GM06990 (cell line): ENCODE measurements around the gene CRKL.

Experiments
- DNase-seq: peaks from one replicate; pipeline ENCODE4 v3.0.0-alpha.2; 2011; ENCODE audit not compliant: insufficient read length; ENCODE audit errors: extremely low read depth
- H3K27me3 ChIP-seq: replicated peaks from 2 replicates; pipeline ENCODE4 v1.6.0; 2011; ENCODE audit warnings: low read length; ENCODE audit not compliant: control insufficient read depth, insufficient read depth
- H3K36me3 ChIP-seq: 2 replicates; pipeline ENCODE4 v1.5.1; 2011; ENCODE audit warnings: low read length; ENCODE audit not compliant: control insufficient read depth, insufficient read depth
- H3K4me3 ChIP-seq: replicated peaks from 2 replicates; pipeline ENCODE4 v1.5.1; 2011; ENCODE audit warnings: low read depth, mild to moderate bottlenecking, control low read depth, low read length
- TF ChIP-seq, protein P1 (sequence below): IDR thresholded peaks from 2 replicates; pipeline ENCODE4 v1.5.1; 2011; ENCODE audit warnings: low read length, control low read depth, mild to moderate bottlenecking, inconsistent platforms; ENCODE audit not compliant: insufficient read depth, poor library complexity, severe bottlenecking

The CRKL gene

DNA sequence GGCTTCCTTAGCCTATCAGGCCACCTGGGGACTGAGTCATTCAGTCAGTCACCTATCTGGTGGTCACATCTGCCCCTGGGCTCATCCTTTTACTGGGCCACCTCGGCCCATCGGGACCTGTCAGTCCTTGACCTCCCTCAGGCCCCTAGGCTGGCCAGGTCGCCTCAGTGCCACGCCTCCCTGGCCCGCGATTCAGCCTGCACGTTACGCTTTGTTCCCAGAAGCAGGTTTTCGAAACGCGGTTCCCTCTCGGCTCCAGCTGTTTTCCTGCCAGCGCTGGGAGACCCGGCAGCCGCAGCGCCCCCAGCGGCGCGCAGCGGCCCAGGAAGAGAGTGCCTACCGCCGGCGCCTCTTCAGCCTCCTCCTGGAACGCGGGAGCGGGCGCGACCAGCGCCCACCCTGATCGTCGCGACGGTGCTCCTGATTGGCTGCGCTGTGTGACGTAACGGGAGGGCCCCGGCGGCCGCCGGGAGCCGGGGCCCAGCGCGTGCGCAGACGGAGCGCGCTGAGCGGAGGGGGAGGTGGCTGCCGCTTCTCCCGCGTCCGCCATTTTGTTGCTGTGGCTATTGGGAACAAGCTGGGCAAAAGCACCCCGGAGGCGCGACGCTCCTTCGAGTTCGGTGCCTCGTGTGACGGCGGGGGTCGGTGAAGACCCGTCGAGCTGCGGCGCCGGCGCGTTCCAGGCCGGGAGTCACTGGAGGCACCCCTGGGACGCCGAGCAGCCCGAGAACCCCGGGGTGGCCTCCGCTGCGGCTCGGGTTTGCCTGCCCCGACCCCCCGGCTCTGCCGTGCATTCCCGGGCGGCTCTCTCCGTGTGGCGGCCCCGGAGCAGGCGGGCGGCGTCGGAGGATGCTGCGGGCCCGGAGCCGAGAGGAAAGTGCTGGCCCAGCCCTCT lies at the start of gene CRKL:
CRKL (plus strand) TSS at position 492 of the 895 bp plus-strand sequence. CDS start 528 bp downstream, outside the sequence.
- H3K36me3 ChIP-seq = no peaks in the 10 kb centered on the region
- DNase-seq = peak; percentile 99
- H3K4me3 ChIP-seq = peak within 1 kb of the TSS; percentile 93
- no peaks in the 10 kb centered on the region for H3K27me3 ChIP-seq
- TF ChIP-seq, protein P1, sequence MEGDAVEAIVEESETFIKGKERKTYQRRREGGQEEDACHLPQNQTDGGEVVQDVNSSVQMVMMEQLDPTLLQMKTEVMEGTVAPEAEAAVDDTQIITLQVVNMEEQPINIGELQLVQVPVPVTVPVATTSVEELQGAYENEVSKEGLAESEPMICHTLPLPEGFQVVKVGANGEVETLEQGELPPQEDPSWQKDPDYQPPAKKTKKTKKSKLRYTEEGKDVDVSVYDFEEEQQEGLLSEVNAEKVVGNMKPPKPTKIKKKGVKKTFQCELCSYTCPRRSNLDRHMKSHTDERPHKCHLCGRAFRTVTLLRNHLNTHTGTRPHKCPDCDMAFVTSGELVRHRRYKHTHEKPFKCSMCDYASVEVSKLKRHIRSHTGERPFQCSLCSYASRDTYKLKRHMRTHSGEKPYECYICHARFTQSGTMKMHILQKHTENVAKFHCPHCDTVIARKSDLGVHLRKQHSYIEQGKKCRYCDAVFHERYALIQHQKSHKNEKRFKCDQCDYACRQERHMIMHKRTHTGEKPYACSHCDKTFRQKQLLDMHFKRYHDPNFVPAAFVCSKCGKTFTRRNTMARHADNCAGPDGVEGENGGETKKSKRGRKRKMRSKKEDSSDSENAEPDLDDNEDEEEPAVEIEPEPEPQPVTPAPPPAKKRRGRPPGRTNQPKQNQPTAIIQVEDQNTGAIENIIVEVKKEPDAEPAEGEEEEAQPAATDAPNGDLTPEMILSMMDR = peak; percentile 95

DNA sequence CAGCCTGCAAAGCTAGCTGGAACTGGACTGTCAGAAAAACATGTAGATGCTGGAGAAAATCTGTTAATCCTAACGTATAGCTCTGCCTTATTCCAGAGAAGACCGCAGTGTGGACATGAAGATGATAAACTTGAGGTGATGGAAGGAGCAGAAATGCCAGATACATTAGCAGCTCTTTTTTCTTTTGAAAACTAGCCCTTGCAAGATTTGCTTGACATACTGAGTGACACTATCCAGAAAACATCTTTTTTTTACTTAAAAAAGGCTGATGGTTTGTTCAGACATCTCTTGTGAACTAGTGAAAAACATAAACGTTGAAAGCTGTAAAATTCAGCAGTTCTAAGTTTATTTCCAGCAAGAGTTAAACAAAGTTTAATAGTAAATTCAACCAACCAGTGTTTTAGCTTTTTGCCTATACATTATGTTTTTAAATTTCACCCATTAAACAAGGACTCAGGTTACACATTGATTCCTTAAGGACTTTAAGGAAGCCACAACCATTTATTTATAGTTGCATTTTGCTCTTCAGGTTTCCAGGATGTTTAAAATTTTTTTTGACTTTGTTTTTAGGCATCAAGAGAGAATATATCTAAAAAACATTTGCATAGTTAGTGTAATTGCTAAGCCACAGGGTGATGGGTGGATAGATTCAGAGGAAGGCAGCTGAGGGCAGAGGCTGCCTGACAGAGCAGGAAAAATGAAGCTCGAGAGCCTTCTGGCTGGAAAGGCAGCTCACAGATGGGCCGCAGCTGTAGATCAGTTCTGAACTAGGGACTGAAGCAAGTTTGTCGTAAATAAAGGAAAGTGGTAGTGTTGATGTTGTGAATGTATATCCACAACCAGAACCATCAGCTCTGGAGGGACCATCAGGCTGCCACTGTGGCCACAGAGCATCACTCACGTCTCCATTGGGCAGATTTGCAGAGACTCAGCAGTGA lies 48.9 kb upstream of the CRKL start:
- no peak for DNase-seq
- Histone ChIP-seq H3K4me3 (no peak overlapping the region), H3K36me3 (peaks cover 7% of the 10 kb centered on the region), H3K27me3 (no peaks in the 10 kb centered on the region)
- TF ChIP-seq, protein P1 = no peak

GRCh38 chr22:20869234-20869633 lies 48.0 kb upstream of the CRKL start:
- DNase-seq = no peak
- Histone ChIP-seq H3K27me3 (no peaks in the 10 kb centered on the region), H3K4me3 (no peak overlapping the region), H3K36me3 (peaks cover 10% of the 10 kb centered on the region)
- TF ChIP-seq, protein P1 = no peak

- Histone ChIP-seq H3K36me3 (peaks cover 8% of the 10 kb centered on the region), H3K4me3 (no peak overlapping the region), H3K27me3 (no peaks in the 10 kb centered on the region)
- no peak for DNase-seq
- TF ChIP-seq, protein P1 = no peak
These were observed 44.0 kb upstream of the CRKL start for GRCh38 chr22:20873214-20873613.

DNA sequence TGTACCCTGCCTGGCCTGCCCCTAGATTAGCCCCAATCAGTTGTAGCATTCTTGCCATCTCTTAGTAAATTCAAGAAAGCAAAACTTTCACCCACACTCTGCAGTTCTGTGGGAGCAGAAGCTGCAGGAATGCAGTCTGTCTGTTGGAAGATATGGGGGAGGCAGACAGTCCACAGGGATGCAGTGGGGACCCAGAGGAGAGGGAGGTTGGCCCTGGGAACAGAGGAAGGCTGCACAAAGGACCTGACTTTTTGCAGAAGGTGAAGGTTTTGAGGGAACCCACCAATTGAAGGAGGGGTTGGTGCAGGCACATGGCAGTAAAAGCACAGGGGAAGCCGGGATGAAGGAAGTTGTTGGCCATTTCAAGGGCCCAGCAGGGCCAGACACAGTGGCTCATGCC lies 41.9 kb upstream of the CRKL start:
- H3K27me3 ChIP-seq = no peaks in the 10 kb centered on the region
- H3K36me3 ChIP-seq = peaks cover 4% of the 10 kb centered on the region
- no peak for DNase-seq
- H3K4me3 ChIP-seq = no peak overlapping the region
- TF ChIP-seq, protein P1 = no peak
